MM.1S (cell line): ENCODE measurements around the gene SRA1.

Source experiments
- DNase-seq: peaks from one replicate; pipeline ENCODE4 v3.0.0-alpha.2; 2015
- H2AFZ ChIP-seq: fragments of 300-600 bp; sonication (generic); 2 replicates; pipeline ENCODE4 v1.6.0; 2016; ENCODE audit warnings: antibody characterized with exemption, low read length
- H3F3A ChIP-seq: fragments of 300-600 bp; sonication (generic); 2 replicates; pipeline ENCODE4 v1.6.1; 2016; ENCODE audit warnings: mild to moderate bottlenecking, antibody characterized with exemption, low read length, moderate library complexity, mixed read lengths; ENCODE audit not compliant: insufficient read depth
- H3K27ac ChIP-seq: fragments of 300-600 bp; sonication (generic); 2 replicates; pipeline ENCODE4 v1.5.1; 2016; ENCODE audit warnings: mild to moderate bottlenecking, low read length
- H3K27me3 ChIP-seq: fragments of 300-600 bp; sonication (generic); replicated peaks from 2 replicates; pipeline ENCODE4 v1.6.0; 2016; ENCODE audit warnings: low read length; ENCODE audit not compliant: insufficient read depth
- H3K36me3 ChIP-seq: fragments of 300-600 bp; sonication (generic); replicated peaks from 2 replicates; pipeline ENCODE4 v1.6.1; 2016; ENCODE audit warnings: mild to moderate bottlenecking, low read length, mixed read lengths; ENCODE audit not compliant: insufficient read depth
- H3K4me1 ChIP-seq: fragments of 300-600 bp; sonication (generic); 2 replicates; pipeline ENCODE4 v1.6.1; 2016; ENCODE audit warnings: low read length, mixed read lengths
- H3K4me2 ChIP-seq: fragments of 300-600 bp; sonication (generic); 2 replicates; pipeline ENCODE4 v1.6.0; 2016; ENCODE audit warnings: low read depth, low read length
- H3K4me3 ChIP-seq: fragments of 300-600 bp; sonication (generic); 2 replicates; pipeline ENCODE4 v1.5.1; 2016; ENCODE audit warnings: low read length, mixed read lengths
- H3K79me2 ChIP-seq: fragments of 300-600 bp; sonication (generic); 2 replicates; pipeline ENCODE4 v1.6.1; 2016; ENCODE audit warnings: mixed run types, low read length, mixed read lengths
- H3K9ac ChIP-seq: fragments of 300-600 bp; sonication (generic); 2 replicates; pipeline ENCODE4 v1.6.1; 2016; ENCODE audit warnings: low read length, mixed read lengths
- H3K9me2 ChIP-seq: fragments of 300-600 bp; sonication (generic); replicated peaks from 2 replicates; pipeline ENCODE4 v1.6.1; 2016; ENCODE audit warnings: mild to moderate bottlenecking, low read length, mixed read lengths; ENCODE audit not compliant: insufficient read depth
- H3K9me3 ChIP-seq: fragments of 300-600 bp; sonication (generic); replicated peaks from 2 replicates; pipeline ENCODE4 v1.6.1; 2016; ENCODE audit warnings: mild to moderate bottlenecking, low read length, mixed read lengths; ENCODE audit not compliant: insufficient read depth
- H4K20me1 ChIP-seq: fragments of 300-600 bp; sonication (generic); 2 replicates; pipeline ENCODE4 v1.6.1; 2016; ENCODE audit warnings: mild to moderate bottlenecking, low read length, moderate library complexity, mixed read lengths; ENCODE audit not compliant: insufficient read depth
- CTCF ChIP-seq: fragments of 300-600 bp; sonication (generic); IDR thresholded peaks from 2 replicates; pipeline ENCODE4 v1.5.1; 2016; ENCODE audit warnings: antibody characterized with exemption, low read length, mixed read lengths
- EZH2 ChIP-seq: fragments of 300-600 bp; sonication (generic); optimal IDR thresholded peaks from 2 replicates; pipeline ENCODE3; 2017; ENCODE audit warnings: low read depth, mild to moderate bottlenecking, antibody characterized with exemption, low read length, mixed read lengths
- EZH2phosphoT487 ChIP-seq: fragments of 300-600 bp; sonication (generic); IDR thresholded peaks from 2 replicates; pipeline ENCODE4 v1.6.1; 2018; ENCODE audit warnings: antibody characterized with exemption, low read length

The SRA1 gene

GRCh38 chr5:140545606-140546005 is 11.7 kb downstream of the SRA1 start:
- Histone ChIP-seq H3K27me3 (no peaks in the 10 kb centered on the region), H3K4me2 (no peak overlapping the region), H3K9me3 (no peaks in the 10 kb centered on the region), H3K9me2 (no peaks in the 10 kb centered on the region), H3K4me1 (0 out of 2 replicates have a peak, but pooled peaks cover 4% of the 10 kb centered on the region), H3K36me3 (peaks cover 2% of the 10 kb centered on the region; the same call in 1 of the 2 replicates), H2AFZ (no peak overlapping the region), H3F3A (no peaks in the 10 kb centered on the region; the same call in 1 of the 2 replicates), H4K20me1 (no peaks in the 10 kb centered on the region), H3K79me2 (no peaks in the 10 kb centered on the region), H3K27ac (no peak overlapping the region), H3K9ac (no peak overlapping the region), H3K4me3 (no peak overlapping the region)
- TF ChIP-seq EZH2 (no peak), CTCF (no peak), EZH2phosphoT487 (no peak)
- no peak for DNase-seq

- Histone ChIP-seq H3K27ac (no peak overlapping the region), H3K79me2 (no peaks in the 10 kb centered on the region), H3K4me3 (no peak overlapping the region), H3K36me3 (no peaks in the 10 kb centered on the region; the same call in 1 of the 2 replicates), H3K27me3 (no peaks in the 10 kb centered on the region), H3F3A (no peaks in the 10 kb centered on the region; the same call in 1 of the 2 replicates), H2AFZ (no peak overlapping the region), H3K4me2 (no peak overlapping the region), H3K9me2 (no peaks in the 10 kb centered on the region), H3K9me3 (no peaks in the 10 kb centered on the region), H4K20me1 (no peaks in the 10 kb centered on the region), H3K9ac (no peak overlapping the region), H3K4me1 (0 out of 2 replicates have a peak, but pooled peaks cover 4% of the 10 kb centered on the region)
- TF ChIP-seq EZH2 (no peak), EZH2phosphoT487 (no peak)
- no peak for DNase-seq
Observed at GRCh38 chr5:140544986-140545385, 12.3 kb downstream of the SRA1 start.

- Histone ChIP-seq H3K79me2 (no peaks in the 10 kb centered on the region), H4K20me1 (no peaks in the 10 kb centered on the region), H3K4me3 (no peak overlapping the region), H3K9me2 (no peaks in the 10 kb centered on the region), H3K4me1 (0 out of 2 replicates have a peak, but pooled peaks cover 3% of the 10 kb centered on the region), H3K36me3 (peaks cover 11% of the 10 kb centered on the region; the same call in 1 of the 2 replicates), H3K9me3 (no peaks in the 10 kb centered on the region), H3K4me2 (no peak overlapping the region), H2AFZ (no peak overlapping the region), H3F3A (no peaks in the 10 kb centered on the region; the same call in 1 of the 2 replicates), H3K27me3 (no peaks in the 10 kb centered on the region), H3K9ac (no peak overlapping the region), H3K27ac (no peak overlapping the region)
- no peak for DNase-seq
- TF ChIP-seq EZH2 (no peak), EZH2phosphoT487 (no peak), CTCF (no peak)
Observed at GRCh38 chr5:140542972-140543371, 14.3 kb downstream of the SRA1 start.

GRCh38 chr5:140540227-140540626 is 17.0 kb downstream of the SRA1 start:
- TF ChIP-seq EZH2phosphoT487 (no peak), CTCF (no peak), EZH2 (no peak)
- H3K27ac ChIP-seq = no peak overlapping the region
- H3K9me3 ChIP-seq = no peaks in the 10 kb centered on the region
- H3K4me1 ChIP-seq = no peaks in the 10 kb centered on the region
- DNase-seq = no peak
- no peak overlapping the region for H3K4me2 ChIP-seq
- H4K20me1 ChIP-seq = no peaks in the 10 kb centered on the region
- no peaks in the 10 kb centered on the region for H3K9me2 ChIP-seq
- H3K79me2 ChIP-seq = no peaks in the 10 kb centered on the region
- H3K4me3 ChIP-seq = no peak overlapping the region
- no peaks in the 10 kb centered on the region for H3K27me3 ChIP-seq
- peaks cover 11% of the 10 kb centered on the region for H3K36me3 ChIP-seq
- H3K9ac ChIP-seq = no peak overlapping the region
- H2AFZ ChIP-seq = no peak overlapping the region
- no peaks in the 10 kb centered on the region for H3F3A ChIP-seq
